HepG2 (cell line): ENCODE measurements around the gene PCGF2. TPM values are rescaled to one million over a fixed set of nuclear protein-coding genes. Genes with fewer than 3 reads are reported as not detected.

Source experiments
- FOXA1 ChIP-seq, 2 experiments: fragments of 450-650 bp in 1 of 2; sonication (generic) in 1 of 2; formaldehyde crosslinking in 1 of 2; IDR thresholded peaks; 2 replicates each; pipeline versions ENCODE4 v1.4.0 to v1.6.1; 2016 to 2020; ENCODE audit warnings: missing genetic modification reagents in 1 of 2
- GLI4 ChIP-seq: sonication (generic); formaldehyde crosslinking; IDR thresholded peaks from 2 replicates; pipeline ENCODE4 v1.5.1; 2020; ENCODE audit warnings: missing genetic modification reagents, mild to moderate bottlenecking, moderate library complexity, borderline replicate concordance
- MAFK ChIP-seq, 2 experiments: IDR thresholded peaks in 1 of 2; conservative IDR thresholded peaks in 1 of 2; 2 replicates each; pipeline ENCODE4 v1.6.1; 2011; ENCODE audit warnings: improper control_type of control experiment in 2 of 2, low read length in 2 of 2
- NFKBIZ ChIP-seq: IDR thresholded peaks from 2 replicates; pipeline ENCODE4 v1.6.1; 2018; ENCODE audit warnings: missing genetic modification reagents, missing compliant biosample characterization
- NFYC ChIP-seq: IDR thresholded peaks from 2 replicates; pipeline ENCODE4 v1.6.1; 2016; ENCODE audit warnings: missing genetic modification reagents, missing compliant biosample characterization
- NR2F2 ChIP-seq: IDR thresholded peaks from 2 replicates; pipeline ENCODE4 v1.6.1; 2012; ENCODE audit warnings: low read depth, inconsistent platforms, borderline replicate concordance
- PPARG ChIP-seq: conservative IDR thresholded peaks from 2 replicates; pipeline ENCODE4 v1.6.1; 2016; ENCODE audit warnings: missing biosample characterization, missing genetic modification reagents
- RCOR2 ChIP-seq: IDR thresholded peaks from 2 replicates; pipeline ENCODE4 v1.6.1; 2016; ENCODE audit warnings: missing biosample characterization, missing genetic modification reagents
- SMYD3 ChIP-seq: sonication (generic); formaldehyde crosslinking; IDR thresholded peaks from 2 replicates; pipeline ENCODE4 v1.8.1; 2023; ENCODE audit warnings: mild to moderate bottlenecking, missing genetic modification reagents
- ZNF367 ChIP-seq: sonication (generic); formaldehyde crosslinking; IDR thresholded peaks from 2 replicates; pipeline ENCODE4 v1.4.0; 2020; ENCODE audit warnings: missing genetic modification reagents, borderline replicate concordance
- ZNF644 ChIP-seq: IDR thresholded peaks from 2 replicates; pipeline ENCODE4 v1.6.1; 2016; ENCODE audit warnings: low read depth
- polyA plus RNA-seq, 8 experiments: library from polyadenylated mRNA; depleted of rRNA in 3 of 8; stranded (reverse) in 7 of 8; unstranded in 1 of 8; fragments of >200 nt; fragmentation: Illumina TruSeq in 4 of 8; extraction: Trizol in 4 of 8; gene quantifications; 2 replicates each; pipeline versions ENCODE4 v1.2.1 to v1.2.3, GENCODE V29; 2011 to 2016; ENCODE audit warnings: low read depth in 4 of 8, missing spikeins in 1 of 8, mixed read lengths in 1 of 8; ENCODE audit not compliant: insufficient read depth in 1 of 8
- total RNA-seq, 5 experiments: library from RNA; depleted of rRNA; stranded (reverse); fragments of >200 nt; fragmentation: Illumina TruSeq; extraction: Trizol; gene quantifications; 2 replicates each; pipeline ENCODE4 v1.2.3, GENCODE V29; 2016; ENCODE audit warnings: low read depth in 1 of 5
- TF ChIP-seq, protein P1 (sequence below): conservative IDR thresholded peaks from 2 replicates; pipeline ENCODE4 v1.6.1; 2018; ENCODE audit warnings: missing genetic modification reagents
- TF ChIP-seq, protein P2 (sequence below): IDR thresholded peaks from 2 replicates; pipeline ENCODE4 v1.6.1; 2016; ENCODE audit warnings: low read depth, control low read depth
- TF ChIP-seq, protein P3 (sequence below): sonication (generic); formaldehyde crosslinking; IDR thresholded peaks from 2 replicates; pipeline ENCODE4 v1.4.0; 2020; ENCODE audit warnings: missing genetic modification reagents, borderline replicate concordance
- TF ChIP-seq, protein P4 (sequence below): IDR thresholded peaks from 2 replicates; pipeline ENCODE4 v1.6.1; 2012; ENCODE audit warnings: low read depth, low read length, improper control_type of control experiment
- TF ChIP-seq, protein P5 (sequence below): sonication (generic); formaldehyde crosslinking; IDR thresholded peaks from 2 replicates; pipeline ENCODE4 v1.5.1; 2020; ENCODE audit warnings: missing genetic modification reagents, mild to moderate bottlenecking, borderline replicate concordance

PCGF2 gene
- total and polyA plus RNA-seq, 2 of the 13 experiments (the other 11 are each of a cell fraction or from before 2014, with no cell fraction given), result 11.6 to 29.4 TPM

DNA sequence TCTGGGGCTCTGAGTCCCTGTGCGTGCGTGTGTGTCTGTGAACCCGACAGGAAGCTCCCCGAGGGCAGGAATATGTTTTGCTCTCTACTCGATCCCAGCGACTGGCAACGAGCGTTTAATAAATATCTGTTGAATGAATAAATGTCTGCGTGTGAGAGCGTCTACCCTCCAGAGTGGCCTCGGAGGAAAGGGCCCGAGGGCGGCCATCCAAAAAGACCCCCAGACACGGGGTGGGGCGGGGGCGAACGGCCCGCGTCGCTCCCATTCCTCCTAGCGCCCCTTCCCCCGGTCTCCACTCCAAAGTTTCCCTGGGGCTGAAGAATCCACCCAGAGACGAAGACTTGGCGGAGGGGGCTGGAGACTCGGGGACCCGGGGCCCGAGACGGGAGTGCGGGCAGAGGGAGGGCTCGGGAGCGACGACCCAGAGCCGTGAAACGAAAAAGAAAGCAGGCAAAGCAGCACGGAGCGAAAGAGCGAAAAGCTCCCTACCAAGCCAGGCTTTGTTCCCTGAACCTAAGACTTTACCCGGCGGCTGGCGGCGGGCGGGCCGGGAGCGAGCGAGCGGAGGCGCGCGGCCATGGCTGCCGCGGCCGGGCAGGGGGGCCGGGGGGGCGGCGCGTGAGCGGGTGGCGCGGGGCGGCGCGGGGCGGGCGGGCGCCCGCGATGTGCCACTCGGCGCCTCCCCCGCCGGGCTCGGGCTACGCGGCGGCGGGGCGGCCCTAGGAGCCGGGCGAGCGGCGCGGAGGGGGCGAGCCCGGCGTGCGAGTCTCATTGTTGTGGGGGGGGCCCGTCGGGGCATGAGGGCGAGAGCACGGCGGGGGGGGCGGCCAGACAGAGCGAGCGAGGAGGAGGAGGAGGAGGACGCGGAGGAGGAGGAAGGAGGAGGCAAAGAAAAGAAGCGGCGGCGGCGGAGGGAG, 43.3 kb downstream of the PCGF2 start, which contains the start of gene MLLT6 (continued):
- TF ChIP-seq NR2F2 (no peak), RCOR2 (CRISPR knock-in tag) (no peak), SMYD3 (CRISPR knock-in tag) (peak; percentile 76; the same call in 1 of the 2 replicates), NFKBIZ (no peak), NFYC (no peak), GLI4 (peak; percentile 34; the same call in 1 of the 2 replicates), MAFK (conservative IDR thresholded peaks at IDR 0.05 in 1 of 2, IDR thresholded peaks at IDR 0.05 in 1 of 2; ENCODE audit: low read length in 2 of 2) (no peak), FOXA1 (IDR thresholded peaks at IDR 0.05) (no peak), FOXA1 (CRISPR knock-in tag; IDR thresholded peaks at IDR 0.05) (no peak), ZNF367 (peak; percentile 75; the same call in 1 of the 2 replicates), ZNF644 (no peak), PPARG (CRISPR knock-in tag) (no peak)
- TF ChIP-seq, protein P1, sequence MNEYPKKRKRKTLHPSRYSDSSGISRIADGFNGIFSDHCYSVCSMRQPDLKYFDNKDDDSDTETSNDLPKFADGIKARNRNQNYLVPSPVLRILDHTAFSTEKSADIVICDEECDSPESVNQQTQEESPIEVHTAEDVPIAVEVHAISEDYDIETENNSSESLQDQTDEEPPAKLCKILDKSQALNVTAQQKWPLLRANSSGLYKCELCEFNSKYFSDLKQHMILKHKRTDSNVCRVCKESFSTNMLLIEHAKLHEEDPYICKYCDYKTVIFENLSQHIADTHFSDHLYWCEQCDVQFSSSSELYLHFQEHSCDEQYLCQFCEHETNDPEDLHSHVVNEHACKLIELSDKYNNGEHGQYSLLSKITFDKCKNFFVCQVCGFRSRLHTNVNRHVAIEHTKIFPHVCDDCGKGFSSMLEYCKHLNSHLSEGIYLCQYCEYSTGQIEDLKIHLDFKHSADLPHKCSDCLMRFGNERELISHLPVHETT, result no peak
- TF ChIP-seq, protein P2, sequence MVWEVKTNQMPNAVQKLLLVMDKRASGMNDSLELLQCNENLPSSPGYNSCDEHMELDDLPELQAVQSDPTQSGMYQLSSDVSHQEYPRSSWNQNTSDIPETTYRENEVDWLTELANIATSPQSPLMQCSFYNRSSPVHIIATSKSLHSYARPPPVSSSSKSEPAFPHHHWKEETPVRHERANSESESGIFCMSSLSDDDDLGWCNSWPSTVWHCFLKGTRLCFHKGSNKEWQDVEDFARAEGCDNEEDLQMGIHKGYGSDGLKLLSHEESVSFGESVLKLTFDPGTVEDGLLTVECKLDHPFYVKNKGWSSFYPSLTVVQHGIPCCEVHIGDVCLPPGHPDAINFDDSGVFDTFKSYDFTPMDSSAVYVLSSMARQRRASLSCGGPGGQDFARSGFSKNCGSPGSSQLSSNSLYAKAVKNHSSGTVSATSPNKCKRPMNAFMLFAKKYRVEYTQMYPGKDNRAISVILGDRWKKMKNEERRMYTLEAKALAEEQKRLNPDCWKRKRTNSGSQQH (CRISPR knock-in tag), result 0 out of 2 replicates have a peak, but pooled peaks have one; percentile 54
- TF ChIP-seq, protein P3, sequence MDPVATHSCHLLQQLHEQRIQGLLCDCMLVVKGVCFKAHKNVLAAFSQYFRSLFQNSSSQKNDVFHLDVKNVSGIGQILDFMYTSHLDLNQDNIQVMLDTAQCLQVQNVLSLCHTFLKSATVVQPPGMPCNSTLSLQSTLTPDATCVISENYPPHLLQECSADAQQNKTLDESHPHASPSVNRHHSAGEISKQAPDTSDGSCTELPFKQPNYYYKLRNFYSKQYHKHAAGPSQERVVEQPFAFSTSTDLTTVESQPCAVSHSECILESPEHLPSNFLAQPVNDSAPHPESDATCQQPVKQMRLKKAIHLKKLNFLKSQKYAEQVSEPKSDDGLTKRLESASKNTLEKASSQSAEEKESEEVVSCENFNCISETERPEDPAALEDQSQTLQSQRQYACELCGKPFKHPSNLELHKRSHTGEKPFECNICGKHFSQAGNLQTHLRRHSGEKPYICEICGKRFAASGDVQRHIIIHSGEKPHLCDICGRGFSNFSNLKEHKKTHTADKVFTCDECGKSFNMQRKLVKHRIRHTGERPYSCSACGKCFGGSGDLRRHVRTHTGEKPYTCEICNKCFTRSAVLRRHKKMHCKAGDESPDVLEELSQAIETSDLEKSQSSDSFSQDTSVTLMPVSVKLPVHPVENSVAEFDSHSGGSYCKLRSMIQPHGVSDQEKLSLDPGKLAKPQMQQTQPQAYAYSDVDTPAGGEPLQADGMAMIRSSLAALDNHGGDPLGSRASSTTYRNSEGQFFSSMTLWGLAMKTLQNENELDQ (CRISPR knock-in tag), result no peak
- TF ChIP-seq, protein P4, sequence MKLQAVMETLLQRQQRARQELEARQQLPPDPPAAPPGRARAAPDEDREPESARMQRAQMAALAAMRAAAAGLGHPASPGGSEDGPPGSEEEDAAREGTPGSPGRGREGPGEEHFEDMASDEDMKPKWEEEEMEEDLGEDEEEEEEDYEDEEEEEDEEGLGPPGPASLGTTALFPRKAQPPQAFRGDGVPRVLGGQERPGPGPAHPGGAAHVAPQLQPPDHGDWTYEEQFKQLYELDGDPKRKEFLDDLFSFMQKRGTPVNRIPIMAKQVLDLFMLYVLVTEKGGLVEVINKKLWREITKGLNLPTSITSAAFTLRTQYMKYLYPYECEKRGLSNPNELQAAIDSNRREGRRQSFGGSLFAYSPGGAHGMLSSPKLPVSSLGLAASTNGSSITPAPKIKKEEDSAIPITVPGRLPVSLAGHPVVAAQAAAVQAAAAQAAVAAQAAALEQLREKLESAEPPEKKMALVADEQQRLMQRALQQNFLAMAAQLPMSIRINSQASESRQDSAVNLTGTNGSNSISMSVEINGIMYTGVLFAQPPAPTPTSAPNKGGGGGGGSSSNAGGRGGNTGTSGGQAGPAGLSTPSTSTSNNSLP, result no peak
- TF ChIP-seq, protein P5, sequence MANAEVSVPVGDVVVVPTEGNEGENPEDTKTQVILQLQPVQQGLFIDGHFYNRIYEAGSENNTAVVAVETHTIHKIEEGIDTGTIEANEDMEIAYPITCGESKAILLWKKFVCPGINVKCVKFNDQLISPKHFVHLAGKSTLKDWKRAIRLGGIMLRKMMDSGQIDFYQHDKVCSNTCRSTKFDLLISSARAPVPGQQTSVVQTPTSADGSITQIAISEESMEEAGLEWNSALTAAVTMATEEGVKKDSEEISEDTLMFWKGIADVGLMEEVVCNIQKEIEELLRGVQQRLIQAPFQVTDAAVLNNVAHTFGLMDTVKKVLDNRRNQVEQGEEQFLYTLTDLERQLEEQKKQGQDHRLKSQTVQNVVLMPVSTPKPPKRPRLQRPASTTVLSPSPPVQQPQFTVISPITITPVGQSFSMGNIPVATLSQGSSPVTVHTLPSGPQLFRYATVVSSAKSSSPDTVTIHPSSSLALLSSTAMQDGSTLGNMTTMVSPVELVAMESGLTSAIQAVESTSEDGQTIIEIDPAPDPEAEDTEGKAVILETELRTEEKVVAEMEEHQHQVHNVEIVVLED, result no peak
